HepG2 (cell line): ENCODE results near the gene B9D2. TPM values are rescaled to one million over a fixed set of nuclear protein-coding genes. Genes with fewer than 3 reads are reported as not detected.

Experiments
- AHR ChIP-seq: IDR thresholded peaks from 2 replicates; pipeline ENCODE4 v1.6.1; 2018; ENCODE audit warnings: missing genetic modification reagents, missing compliant biosample characterization
- ARNT ChIP-seq: fragments of 450-650 bp; IDR thresholded peaks from 2 replicates; pipeline ENCODE4 v1.6.1; 2017
- FOSL2 ChIP-seq: sonication (generic); formaldehyde crosslinking; IDR thresholded peaks from 2 replicates; pipeline ENCODE4 v1.4.0; 2020; ENCODE audit warnings: missing genetic modification reagents
- KLF11 ChIP-seq: IDR thresholded peaks from 2 replicates; pipeline ENCODE4 v1.6.1; 2016; ENCODE audit warnings: missing compliant biosample characterization
- RBM22 ChIP-seq: fragments of 200-400 bp; formaldehyde crosslinking; optimal IDR thresholded peaks from 2 replicates; pipeline ENCODE3; 2017; ENCODE audit warnings: mild to moderate bottlenecking, low read length, moderate library complexity
- SAFB2 ChIP-seq: sonication (generic); formaldehyde crosslinking; IDR thresholded peaks from 2 replicates; pipeline ENCODE4 v1.5.1; 2020; ENCODE audit warnings: missing genetic modification reagents, low read depth, mild to moderate bottlenecking, borderline replicate concordance
- TEAD2 ChIP-seq: sonication (generic); formaldehyde crosslinking; IDR thresholded peaks from 2 replicates; pipeline ENCODE4 v1.9.0; 2021; ENCODE audit warnings: missing genetic modification reagents
- TERF1 ChIP-seq: sonication (generic); formaldehyde crosslinking; IDR thresholded peaks from 2 replicates; pipeline ENCODE4 v1.8.0; 2022; ENCODE audit warnings: mild to moderate bottlenecking, missing genetic modification reagents, moderate library complexity
- U2AF2 ChIP-seq: fragments of 200-400 bp; formaldehyde crosslinking; IDR thresholded peaks from 2 replicates; pipeline ENCODE4 v1.6.1; 2017; ENCODE audit warnings: low read depth, mild to moderate bottlenecking, low read length
- ZNF225 ChIP-seq: sonication (generic); formaldehyde crosslinking; IDR thresholded peaks from 2 replicates; pipeline ENCODE4 v1.4.0; 2020; ENCODE audit warnings: mild to moderate bottlenecking, missing genetic modification reagents
- ZNF264 ChIP-seq: sonication (generic); formaldehyde crosslinking; IDR thresholded peaks from 2 replicates; pipeline ENCODE4 v1.4.0; 2020; ENCODE audit warnings: missing genetic modification reagents
- ZNF34 ChIP-seq: sonication (generic); formaldehyde crosslinking; IDR thresholded peaks from 2 replicates; pipeline ENCODE4 v1.4.0; 2020; ENCODE audit warnings: mild to moderate bottlenecking, missing genetic modification reagents, borderline replicate concordance
- ZNF619 ChIP-seq: sonication (generic); formaldehyde crosslinking; IDR thresholded peaks from 2 replicates; pipeline ENCODE4 v1.4.0; 2020; ENCODE audit warnings: mild to moderate bottlenecking, missing genetic modification reagents
- ZSCAN31 ChIP-seq: sonication (generic); formaldehyde crosslinking; IDR thresholded peaks from 2 replicates; pipeline ENCODE4 v1.5.0; 2020; ENCODE audit warnings: low read depth, mild to moderate bottlenecking, missing genetic modification reagents
- ZZZ3 ChIP-seq: sonication (generic); formaldehyde crosslinking; IDR thresholded peaks from 2 replicates; pipeline ENCODE4 v1.4.0; 2020; ENCODE audit warnings: missing genetic modification reagents, mild to moderate bottlenecking, borderline replicate concordance
- polyA plus RNA-seq, 8 experiments: library from polyadenylated mRNA; depleted of rRNA in 3 of 8; stranded (reverse) in 7 of 8; unstranded in 1 of 8; fragments of >200 nt; fragmentation: Illumina TruSeq in 4 of 8; extraction: Trizol in 4 of 8; gene quantifications; 2 replicates each; pipeline versions ENCODE4 v1.2.1 to v1.2.3, GENCODE V29; 2011 to 2016; ENCODE audit warnings: low read depth in 4 of 8, missing spikeins in 1 of 8, mixed read lengths in 1 of 8; ENCODE audit not compliant: insufficient read depth in 1 of 8
- total RNA-seq, 5 experiments: library from RNA; depleted of rRNA; stranded (reverse); fragments of >200 nt; fragmentation: Illumina TruSeq; extraction: Trizol; gene quantifications; 2 replicates each; pipeline ENCODE4 v1.2.3, GENCODE V29; 2016; ENCODE audit warnings: low read depth in 1 of 5
- TF ChIP-seq, protein P1 (sequence below): sonication (generic); formaldehyde crosslinking; IDR thresholded peaks from 2 replicates; pipeline ENCODE4 v1.5.1; 2020; ENCODE audit warnings: mild to moderate bottlenecking, missing genetic modification reagents, moderate library complexity
- TF ChIP-seq, protein P2 (sequence below): sonication (generic); formaldehyde crosslinking; IDR thresholded peaks from 2 replicates; pipeline ENCODE4 v1.4.0; 2020; ENCODE audit warnings: missing genetic modification reagents, borderline replicate concordance
- TF ChIP-seq, protein P3 (sequence below): IDR thresholded peaks from 2 replicates; pipeline ENCODE4 v1.6.1; 2016; ENCODE audit warnings: missing compliant biosample characterization, missing genetic modification reagents, borderline replicate concordance
- TF ChIP-seq, protein P4 (sequence below): sonication (generic); formaldehyde crosslinking; IDR thresholded peaks from 2 replicates; pipeline ENCODE4 v1.4.0; 2020; ENCODE audit warnings: mild to moderate bottlenecking, missing genetic modification reagents

The B9D2 gene
- total and polyA plus RNA-seq, 2 of the 13 experiments (the other 11 are each of a cell fraction or from before 2014, with no cell fraction given), result 3.1 to 4.4 TPM

- TF ChIP-seq TEAD2 (CRISPR knock-in tag) (no peak), ZNF34 (CRISPR knock-in tag) (no peak), ZNF264 (peak; percentile 74; the same call in 1 of the 2 replicates), ARNT (no peak), KLF11 (CRISPR knock-in tag) (no peak), ZZZ3 (CRISPR knock-in tag) (no peak; the same call in 1 of the 2 replicates), ZSCAN31 (CRISPR knock-in tag) (peak; percentile 60), ZNF225 (CRISPR knock-in tag) (0 out of 2 replicates have a peak, but pooled peaks have one; percentile 47), SAFB2 (peak; percentile 62; the same call in 1 of the 2 replicates), RBM22 (no peak), FOSL2 (CRISPR knock-in tag) (peak; percentile 55), AHR (CRISPR knock-in tag) (peak; percentile 50; the same call in 1 of the 2 replicates), U2AF2 (no peak), ZNF619 (CRISPR knock-in tag) (no peak), TERF1 (CRISPR knock-in tag) (no peak)
- TF ChIP-seq, protein P1, sequence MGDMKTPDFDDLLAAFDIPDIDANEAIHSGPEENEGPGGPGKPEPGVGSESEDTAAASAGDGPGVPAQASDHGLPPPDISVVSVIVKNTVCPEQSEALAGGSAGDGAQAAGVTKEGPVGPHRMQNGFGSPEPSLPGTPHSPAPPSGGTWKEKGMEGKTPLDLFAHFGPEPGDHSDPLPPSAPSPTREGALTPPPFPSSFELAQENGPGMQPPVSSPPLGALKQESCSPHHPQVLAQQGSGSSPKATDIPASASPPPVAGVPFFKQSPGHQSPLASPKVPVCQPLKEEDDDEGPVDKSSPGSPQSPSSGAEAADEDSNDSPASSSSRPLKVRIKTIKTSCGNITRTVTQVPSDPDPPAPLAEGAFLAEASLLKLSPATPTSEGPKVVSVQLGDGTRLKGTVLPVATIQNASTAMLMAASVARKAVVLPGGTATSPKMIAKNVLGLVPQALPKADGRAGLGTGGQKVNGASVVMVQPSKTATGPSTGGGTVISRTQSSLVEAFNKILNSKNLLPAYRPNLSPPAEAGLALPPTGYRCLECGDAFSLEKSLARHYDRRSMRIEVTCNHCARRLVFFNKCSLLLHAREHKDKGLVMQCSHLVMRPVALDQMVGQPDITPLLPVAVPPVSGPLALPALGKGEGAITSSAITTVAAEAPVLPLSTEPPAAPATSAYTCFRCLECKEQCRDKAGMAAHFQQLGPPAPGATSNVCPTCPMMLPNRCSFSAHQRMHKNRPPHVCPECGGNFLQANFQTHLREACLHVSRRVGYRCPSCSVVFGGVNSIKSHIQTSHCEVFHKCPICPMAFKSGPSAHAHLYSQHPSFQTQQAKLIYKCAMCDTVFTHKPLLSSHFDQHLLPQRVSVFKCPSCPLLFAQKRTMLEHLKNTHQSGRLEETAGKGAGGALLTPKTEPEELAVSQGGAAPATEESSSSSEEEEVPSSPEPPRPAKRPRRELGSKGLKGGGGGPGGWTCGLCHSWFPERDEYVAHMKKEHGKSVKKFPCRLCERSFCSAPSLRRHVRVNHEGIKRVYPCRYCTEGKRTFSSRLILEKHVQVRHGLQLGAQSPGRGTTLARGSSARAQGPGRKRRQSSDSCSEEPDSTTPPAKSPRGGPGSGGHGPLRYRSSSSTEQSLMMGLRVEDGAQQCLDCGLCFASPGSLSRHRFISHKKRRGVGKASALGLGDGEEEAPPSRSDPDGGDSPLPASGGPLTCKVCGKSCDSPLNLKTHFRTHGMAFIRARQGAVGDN (CRISPR knock-in tag), result peak; percentile 98
- TF ChIP-seq, protein P2, sequence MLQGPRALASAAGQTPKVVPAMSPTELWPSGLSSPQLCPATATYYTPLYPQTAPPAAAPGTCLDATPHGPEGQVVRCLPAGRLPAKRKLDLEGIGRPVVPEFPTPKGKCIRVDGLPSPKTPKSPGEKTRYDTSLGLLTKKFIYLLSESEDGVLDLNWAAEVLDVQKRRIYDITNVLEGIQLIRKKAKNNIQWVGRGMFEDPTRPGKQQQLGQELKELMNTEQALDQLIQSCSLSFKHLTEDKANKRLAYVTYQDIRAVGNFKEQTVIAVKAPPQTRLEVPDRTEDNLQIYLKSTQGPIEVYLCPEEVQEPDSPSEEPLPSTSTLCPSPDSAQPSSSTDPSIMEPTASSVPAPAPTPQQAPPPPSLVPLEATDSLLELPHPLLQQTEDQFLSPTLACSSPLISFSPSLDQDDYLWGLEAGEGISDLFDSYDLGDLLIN (CRISPR knock-in tag), result no peak
- TF ChIP-seq, protein P3, sequence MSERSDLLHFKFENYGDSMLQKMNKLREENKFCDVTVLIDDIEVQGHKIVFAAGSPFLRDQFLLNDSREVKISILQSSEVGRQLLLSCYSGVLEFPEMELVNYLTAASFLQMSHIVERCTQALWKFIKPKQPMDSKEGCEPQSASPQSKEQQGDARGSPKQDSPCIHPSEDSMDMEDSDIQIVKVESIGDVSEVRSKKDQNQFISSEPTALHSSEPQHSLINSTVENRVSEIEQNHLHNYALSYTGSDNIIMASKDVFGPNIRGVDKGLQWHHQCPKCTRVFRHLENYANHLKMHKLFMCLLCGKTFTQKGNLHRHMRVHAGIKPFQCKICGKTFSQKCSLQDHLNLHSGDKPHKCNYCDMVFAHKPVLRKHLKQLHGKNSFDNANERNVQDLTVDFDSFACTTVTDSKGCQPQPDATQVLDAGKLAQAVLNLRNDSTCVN (CRISPR knock-in tag), result no peak
- TF ChIP-seq, protein P4, sequence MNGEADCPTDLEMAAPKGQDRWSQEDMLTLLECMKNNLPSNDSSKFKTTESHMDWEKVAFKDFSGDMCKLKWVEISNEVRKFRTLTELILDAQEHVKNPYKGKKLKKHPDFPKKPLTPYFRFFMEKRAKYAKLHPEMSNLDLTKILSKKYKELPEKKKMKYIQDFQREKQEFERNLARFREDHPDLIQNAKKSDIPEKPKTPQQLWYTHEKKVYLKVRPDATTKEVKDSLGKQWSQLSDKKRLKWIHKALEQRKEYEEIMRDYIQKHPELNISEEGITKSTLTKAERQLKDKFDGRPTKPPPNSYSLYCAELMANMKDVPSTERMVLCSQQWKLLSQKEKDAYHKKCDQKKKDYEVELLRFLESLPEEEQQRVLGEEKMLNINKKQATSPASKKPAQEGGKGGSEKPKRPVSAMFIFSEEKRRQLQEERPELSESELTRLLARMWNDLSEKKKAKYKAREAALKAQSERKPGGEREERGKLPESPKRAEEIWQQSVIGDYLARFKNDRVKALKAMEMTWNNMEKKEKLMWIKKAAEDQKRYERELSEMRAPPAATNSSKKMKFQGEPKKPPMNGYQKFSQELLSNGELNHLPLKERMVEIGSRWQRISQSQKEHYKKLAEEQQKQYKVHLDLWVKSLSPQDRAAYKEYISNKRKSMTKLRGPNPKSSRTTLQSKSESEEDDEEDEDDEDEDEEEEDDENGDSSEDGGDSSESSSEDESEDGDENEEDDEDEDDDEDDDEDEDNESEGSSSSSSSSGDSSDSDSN, result no peak
Measured at GRCh38 chr19:41397086-41398049, 33.4 kb upstream of the B9D2 start, which contains the start of the genes BCKDHA and EXOSC5 (continued).
